Measurements from ENCODE around the gene DAZAP2.

Gene DAZAP2, protein sequence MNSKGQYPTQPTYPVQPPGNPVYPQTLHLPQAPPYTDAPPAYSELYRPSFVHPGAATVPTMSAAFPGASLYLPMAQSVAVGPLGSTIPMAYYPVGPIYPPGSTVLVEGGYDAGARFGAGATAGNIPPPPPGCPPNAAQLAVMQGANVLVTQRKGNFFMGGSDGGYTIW

DNA sequence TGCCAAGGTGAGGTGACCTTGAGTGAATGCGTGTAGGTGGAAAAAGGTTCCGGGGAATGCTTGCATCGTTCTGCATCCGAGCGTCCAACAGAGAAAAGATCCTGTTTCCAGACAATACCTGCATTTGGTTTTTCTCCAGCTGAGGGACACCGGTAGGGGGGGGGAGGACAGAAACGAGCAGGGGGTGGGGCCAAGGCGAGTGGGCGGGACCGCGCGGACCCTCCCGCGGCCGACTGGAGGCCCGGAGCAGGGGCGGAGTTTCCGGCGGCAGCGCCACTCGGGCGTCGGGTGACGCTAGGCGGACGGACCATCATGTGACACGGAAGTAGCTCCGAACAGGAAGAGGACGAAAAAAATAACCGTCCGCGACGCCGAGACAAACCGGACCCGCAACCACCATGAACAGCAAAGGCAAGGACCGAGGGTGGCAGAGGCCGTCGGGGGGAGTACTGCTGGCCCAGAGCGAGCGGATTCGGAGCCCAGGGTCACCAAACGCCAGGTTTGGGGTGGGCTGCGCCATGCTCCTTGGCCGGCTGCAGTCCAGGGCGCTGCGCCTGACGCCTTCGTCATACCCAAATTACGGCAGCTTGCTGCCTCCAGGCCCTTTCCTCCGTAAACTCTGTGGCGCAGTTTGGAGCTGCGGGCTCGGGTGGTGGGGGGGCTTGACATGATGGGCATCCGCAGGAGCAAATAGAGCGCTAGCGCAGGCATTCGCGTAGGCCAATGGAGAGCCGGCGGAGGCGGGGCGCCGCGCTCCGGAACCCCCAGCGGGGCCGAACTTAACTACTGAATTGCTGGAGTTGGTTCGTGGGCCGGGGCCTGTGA is at the start of gene DAZAP2:
Gene DAZAP2, plus strand, starts transcription at position 317 of the 825 bp plus-strand sequence. Its CDS starts 82 bp downstream, at position 399.
- peak; percentile 91 to 95 for DNase-seq (ENCODE audit: low read depth in 2 of 2)

DNA sequence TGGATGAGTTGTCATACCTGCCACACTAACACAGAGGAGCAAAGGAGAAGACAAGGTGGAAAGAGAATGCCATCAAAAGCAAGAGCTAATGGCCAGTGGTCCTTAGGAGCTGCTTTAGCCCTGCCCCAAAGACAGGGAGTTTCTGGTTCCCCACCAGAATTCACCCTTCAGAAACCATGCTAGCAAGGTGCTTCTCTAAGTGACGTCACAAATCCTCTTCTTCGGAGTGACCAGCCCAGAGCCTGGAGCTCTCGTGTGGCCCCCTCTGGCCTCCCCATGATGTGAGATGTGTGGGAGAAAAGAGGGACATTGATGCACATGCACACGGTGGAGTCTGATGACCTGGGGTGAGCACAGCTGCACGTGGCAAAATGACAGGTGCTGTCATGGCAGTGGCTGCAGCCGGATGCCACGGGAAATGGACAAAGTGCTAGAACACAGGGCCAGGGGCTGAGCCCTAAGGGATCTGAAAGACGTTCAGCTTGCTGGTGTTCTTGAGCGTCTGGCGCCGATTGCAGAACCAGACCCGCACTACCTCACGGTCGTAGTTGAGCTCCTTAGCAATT is 48.8 kb upstream of the DAZAP2 start:
- DNase-seq (ENCODE audit: low read depth in 2 of 2): no peak

DNA sequence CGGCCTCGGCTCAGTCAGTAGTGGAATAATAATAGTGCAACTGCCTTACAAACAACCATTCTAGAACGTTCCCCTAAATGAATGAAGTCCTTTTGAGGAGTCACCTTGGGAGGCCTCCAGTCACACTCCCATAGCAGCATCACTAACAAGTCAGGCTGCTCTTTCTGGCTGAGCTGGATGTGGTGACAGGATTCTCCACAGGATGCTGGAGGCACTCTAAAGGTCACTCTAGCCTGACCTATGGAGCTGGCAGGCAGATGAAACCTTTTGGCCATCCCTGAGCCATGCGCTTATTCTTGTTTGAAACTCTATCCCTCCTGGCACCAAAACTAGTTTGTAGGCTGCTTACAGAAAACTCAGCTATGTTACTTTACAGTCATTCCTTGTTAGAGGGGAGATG is 47.8 kb upstream of the DAZAP2 start:
- no peak for DNase-seq (ENCODE audit: low read depth in 2 of 2)

DNA sequence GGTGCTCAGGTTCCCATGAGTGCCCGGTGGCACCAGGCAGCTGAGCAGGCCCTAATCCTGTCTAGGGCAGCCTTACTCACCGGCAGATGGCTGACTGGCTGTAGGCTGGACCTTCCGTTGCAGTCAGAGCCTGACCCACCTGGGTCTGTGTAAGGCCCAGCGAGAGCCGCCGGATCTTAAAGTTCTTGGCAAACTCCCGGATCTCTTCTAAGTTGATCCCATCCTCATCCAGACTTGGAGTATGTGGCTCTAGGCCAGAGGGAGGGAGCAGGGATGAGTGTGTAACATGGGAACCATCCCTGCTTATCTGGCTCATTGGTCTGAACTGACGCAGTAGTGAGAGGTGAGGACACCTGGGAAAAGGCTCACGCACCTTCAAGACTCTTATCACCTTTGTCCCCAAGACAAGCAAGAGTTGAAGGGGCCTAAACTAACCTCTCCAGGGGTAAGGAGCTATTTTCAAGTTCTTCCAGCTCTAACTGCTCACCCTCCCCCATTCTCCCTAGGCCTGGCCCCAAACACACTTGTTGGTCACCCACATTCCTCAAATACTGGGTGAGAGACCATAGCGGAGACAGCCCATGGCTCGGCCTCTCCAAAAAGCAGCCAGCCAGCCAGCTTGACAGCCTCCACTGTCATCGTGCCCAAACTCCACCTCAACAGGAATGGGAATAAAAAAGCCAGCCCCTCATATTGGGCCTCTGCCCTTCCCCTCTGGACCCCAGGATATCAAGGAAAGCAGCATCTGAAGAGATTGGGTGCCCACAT is 46.9 kb upstream of the DAZAP2 start:
- no peak for DNase-seq (ENCODE audit: low read depth in 2 of 2)

DNA sequence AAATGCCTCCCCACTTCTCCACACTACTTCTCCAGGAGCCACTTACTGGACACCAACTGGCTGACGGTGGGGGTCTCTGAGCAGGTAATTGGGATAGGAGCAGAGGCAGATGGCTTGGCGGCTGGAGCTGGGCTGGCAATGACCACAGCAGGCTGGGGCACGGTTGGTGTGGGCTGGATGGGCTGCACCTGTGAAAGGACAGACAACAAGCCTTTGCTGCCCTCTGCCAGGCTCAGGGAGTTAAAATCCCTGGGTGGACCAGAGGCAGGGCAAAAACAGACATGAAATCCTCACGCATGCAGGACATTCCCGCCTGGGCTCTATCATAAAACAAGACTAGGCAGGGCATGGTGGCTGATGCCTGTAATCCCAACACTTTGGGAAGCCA is 46.3 kb upstream of the DAZAP2 start:
- DNase-seq (ENCODE audit: low read depth in 2 of 2): no peak

DNA sequence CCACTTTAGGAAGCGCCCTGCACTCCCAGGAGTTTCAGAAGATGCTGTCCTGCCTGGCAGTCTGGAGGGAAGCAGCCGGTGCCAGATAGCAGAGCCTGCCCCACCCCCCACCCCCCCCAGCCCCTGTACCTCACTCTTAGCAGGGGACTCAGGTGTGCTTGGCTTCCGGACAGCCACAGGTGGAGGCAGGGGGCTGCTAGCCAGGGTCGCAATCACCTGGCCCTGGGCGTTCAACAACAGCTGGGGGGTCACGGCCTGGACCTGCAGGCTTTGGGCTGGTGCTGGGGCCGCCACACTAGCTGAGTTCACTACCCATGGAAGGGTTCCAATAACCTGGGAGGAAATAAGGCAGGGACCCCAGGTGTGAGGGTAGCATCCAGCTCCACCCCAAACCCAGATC is 42.8 kb upstream of the DAZAP2 start:
- no peak for DNase-seq (ENCODE audit: low read depth in 2 of 2)

DNA sequence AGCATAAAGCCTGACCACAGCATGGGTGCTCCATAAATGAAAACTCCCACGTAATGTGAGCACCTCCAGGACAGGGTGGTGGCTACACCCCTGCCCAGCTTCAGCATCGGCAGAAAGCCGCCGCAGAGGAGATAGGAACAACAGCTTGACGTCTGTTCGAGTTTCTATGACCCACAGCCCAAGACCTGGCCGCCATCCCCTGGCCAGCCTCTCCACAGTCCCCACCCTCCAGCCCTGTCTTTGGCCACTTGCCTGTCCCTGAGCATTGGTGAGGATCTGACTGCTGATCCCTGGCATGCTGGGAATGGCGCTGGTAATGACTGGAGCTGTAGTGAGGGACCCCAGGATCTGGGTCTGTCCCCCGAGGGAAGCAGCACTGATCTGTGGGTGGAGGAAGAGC is 42.1 kb upstream of the DAZAP2 start:
- no peak for DNase-seq (ENCODE audit: low read depth in 2 of 2)

DNA sequence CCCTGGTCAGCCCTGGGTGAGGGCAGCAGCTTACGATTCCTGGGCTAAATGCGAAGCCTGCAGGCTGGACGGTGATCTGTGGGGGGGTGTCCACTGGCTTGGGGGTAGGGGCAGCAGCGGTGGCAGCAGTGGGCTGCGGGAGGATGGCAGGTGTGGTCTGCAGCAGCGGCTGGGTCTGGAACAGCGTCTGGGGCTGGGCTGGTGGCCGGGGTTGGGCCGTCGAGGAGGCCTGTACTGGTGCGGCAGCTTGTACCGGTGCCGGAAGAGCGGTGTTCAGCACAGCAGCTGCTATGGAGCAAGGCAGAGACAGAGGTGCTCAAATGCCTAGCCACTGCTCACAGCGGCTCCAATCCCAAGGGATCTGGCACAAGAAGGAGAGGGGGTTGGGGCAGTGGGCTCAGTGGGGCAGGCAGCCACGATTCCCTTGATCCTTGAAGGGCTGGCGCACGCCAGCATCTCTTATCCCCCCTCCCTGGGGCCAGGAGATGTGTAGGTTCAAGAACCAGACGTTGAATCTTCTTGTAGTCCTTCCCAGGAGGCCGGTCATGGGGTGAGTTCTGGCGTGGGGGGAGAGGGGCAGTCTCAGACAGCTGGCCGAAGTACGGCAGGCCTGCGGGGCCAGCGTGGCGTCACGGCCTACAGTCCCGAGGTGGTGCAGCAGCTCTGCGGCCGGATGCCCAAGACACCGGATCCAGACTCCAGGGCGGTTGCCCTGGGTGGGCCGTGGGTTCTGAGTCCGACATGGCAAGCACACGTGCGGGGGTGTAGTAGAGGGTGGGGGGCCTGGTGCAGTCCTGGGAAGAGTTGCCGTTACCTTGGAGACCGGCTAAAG is 40.7 kb upstream of the DAZAP2 start:
- no peak for DNase-seq (ENCODE audit: low read depth in 2 of 2)

DNA sequence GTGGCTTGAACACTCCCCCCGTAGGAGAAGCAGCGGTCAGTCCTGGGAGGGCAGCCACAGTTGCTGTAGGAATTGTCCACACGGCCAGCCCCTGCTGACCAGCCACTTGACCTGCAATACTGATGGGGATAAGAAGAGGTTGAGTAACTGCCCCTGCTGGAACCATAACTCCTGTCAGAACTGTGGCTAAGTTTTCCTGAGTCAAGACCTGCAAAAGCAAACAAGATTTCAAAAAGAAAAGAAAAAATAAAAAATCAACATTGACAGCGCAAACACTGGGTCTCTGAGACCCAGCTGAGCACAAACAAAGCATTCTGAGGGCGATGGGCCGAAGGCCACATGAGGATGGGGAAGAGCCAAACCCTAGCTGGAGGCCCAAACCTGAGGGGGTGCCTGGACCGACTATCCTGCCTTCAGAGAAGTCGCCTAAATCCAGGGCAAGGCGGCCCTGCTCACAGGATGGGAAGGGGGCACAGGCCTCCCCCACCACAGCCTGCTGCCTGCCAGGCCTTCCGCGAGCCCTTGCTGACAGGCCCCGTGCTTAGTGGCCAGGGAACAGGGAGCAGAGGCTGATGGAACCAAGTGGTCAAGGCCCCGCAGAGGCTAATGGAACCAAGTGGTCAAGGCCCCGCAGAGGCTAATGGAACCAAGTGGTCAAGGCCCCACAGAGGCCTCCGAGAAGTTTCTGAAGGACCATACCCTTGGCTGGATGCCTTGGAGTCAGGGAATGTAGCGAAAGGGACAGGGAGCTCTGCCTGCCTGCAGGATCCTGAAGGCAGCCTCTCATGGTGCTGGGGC is 39.9 kb upstream of the DAZAP2 start:
- DNase-seq (ENCODE audit: low read depth in 2 of 2): no peak

DNA sequence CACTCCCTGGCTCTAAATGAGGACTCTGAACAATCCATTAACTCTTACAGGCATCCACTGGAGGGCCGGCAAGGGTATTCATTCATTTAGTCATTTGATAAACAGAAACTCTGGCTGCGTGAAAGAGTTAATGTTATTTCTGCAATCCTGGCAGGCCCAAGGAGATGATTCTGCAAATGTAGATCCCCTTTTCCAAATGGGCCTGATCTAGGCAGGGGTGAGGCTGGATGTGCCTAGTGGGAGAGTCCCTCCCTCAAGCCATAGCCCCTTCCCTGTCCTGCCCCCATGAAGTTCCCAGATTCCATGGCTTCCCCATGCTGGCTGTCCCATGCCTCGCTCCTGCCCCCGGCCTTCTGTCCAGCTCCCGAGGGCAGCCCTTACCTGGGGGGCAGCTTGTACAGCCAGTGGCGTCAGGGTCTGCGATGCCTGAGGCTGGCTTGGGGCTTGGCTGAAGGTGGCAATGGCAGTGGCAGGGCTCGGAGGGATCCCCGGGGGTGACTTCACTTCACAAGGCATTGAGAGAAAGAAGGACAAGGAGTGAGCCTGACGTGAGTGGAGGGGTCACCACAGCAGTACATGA is 39.2 kb upstream of the DAZAP2 start:
- no peak for DNase-seq (ENCODE audit: low read depth in 2 of 2)

DNA sequence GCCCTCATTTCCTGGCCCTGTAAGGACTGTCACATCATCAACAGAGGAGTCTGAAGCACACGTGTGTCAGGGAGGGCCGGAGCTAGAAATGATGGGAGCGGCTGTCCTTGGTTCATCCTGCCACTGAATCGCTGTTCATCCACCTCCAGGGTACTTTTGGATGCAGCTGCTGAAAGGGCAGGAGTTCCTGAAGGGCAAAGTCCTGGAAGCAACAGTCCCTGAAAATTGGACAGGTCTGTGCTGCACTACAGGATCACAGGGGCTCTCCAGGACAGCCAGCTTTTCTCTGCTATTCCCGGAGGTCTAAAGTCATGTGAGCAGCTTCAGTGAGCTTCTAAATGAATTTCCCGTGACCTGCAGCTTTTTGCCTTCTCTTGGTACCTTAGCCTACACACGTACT is 38.5 kb upstream of the DAZAP2 start:
- DNase-seq (ENCODE audit: low read depth in 2 of 2): no peak

DNA sequence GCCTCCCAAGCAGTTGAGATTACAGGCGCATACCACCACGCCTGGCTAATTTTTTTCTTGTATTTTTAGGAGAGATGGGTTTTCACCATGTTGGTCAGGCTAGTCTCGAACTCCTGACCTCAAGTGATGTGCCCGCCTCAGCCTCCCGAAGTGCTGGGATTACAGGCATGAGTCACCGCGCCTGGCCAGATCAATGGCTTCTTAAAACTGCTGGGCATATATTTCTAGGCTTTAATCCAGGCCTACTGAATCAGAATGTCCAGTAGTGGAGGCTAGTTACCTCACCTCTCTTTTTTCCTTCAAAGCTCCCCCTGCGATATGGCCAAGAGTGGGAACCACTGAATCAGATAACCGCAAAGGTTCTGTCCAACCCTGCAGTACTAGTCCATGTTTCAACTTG is 37.8 kb upstream of the DAZAP2 start:
- no peak for DNase-seq (ENCODE audit: low read depth in 2 of 2)

DNA sequence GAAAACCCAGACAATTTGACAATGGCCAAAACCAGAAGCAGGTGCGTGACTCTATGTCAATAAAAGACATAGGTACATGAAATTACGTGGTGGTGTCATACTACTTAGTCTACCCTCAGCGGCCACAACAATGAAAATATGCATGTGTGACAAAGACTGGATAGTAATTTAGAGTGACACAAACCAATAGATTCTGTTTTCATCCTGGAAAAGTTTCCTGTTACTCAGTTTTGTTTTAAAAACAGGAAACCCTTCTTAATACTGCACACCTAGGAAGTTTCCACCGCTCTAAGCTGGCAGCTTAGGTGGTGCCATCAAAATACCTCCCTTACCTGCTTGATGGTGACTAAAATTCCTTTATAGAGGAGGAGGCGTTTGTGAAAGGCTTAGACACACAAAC is 35.9 kb upstream of the DAZAP2 start:
- DNase-seq (ENCODE audit: low read depth in 2 of 2): no peak

DNA sequence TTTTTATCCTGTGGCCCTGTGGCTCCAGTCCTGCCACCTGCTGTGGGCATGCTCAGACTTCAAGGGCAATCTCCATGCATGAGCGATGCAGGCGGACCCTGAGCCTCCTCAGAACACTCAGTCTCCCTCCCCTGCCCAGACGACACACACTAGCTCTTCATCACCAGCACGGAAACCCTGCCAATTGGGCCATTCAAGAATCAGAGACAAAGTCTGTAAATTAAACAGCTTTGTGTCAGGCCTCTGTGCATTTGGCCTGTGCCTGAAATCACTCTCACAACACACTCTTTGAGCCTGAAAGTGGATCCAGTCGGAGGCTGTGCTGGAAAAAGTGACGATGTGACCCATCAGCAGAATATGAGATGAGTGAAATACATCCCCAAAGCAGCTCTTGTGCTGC is 33.3 kb upstream of the DAZAP2 start:
- no peak for DNase-seq (ENCODE audit: low read depth in 2 of 2)

DNA sequence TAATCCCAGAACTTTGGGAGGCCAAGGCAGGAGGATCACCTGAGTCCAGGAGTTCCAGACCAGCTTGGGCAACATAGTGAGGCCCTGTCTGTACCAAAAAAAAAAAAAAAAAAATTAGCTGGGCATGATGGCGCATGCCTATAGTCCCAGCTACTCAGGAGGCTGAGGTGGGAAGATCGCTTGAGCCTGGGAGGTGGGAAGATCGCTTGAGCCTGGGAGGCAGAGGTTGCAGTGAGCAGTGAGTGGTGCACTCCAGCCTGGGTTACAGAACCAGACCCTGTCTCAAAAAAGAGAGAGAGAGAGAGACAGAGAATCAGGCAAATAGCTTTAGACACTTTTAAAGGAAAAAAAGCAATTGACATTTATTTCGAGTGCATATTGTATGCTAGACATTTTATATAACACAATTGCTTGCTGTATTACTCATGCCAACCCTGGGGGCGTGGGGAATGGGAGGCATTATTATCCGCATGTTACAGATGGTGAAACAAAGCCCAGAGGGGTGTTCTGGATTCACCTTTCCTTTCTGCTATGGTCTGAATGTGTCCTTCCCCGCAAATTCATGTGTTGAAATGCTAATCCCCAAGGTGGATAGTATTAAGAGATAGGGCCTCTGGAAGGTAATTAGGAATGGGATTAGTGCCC is 30.5 kb upstream of the DAZAP2 start:
- DNase-seq (ENCODE audit: low read depth in 2 of 2): no peak

DNA sequence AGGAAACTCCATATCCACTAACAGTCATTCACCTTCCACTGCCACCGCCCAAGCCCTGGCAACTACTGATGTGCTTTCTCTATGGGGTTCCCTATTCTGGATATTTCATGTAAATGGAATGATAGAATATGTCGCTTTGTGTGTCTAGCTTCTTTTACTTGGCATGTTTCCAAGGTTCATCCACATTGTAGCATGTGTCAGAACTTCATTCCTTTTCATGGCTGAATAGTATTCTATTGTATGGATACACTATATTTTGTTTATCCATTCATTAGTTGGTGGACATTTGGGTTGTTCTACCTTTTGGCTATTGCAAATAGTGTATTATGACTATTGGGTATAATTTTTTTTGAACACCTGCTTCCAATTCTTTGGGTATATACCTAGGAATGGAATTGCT is 29.4 kb upstream of the DAZAP2 start:
- DNase-seq (ENCODE audit: low read depth in 2 of 2): no peak

DNA sequence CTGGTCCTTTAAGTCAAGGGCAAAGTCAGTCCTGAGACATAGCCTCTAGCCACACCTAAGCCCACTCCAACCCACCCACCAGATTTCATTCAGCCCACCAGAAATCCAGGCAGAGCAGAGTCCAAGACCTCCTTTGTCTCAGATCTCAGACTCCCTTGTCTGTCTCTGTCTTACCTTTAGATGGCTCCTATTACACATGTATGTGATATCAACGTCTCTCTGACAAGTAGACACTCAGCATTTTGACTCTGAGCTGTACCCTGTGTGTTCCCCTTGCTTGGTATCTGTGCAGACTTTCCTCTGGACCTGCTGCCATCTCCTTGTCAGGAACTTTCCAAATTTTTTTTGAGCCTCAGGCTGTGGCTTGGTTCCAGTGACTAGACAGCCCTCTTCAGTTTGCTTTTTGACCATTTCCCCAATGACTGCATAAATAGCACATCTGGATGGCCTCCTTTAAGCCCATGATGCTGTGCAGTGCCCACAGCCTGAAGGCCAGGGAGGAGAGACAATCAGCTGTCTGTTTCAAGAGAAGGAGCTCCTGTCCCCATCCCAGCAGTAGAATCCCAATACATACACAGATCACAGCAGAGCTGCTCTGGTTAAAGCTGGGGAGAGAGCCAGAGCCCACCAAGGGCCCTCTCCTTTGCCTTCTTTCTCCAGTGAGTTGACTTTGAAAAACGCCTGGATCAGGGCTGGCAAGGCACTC is 27.8 kb upstream of the DAZAP2 start:
- DNase-seq (ENCODE audit: low read depth in 2 of 2): no peak

DNA sequence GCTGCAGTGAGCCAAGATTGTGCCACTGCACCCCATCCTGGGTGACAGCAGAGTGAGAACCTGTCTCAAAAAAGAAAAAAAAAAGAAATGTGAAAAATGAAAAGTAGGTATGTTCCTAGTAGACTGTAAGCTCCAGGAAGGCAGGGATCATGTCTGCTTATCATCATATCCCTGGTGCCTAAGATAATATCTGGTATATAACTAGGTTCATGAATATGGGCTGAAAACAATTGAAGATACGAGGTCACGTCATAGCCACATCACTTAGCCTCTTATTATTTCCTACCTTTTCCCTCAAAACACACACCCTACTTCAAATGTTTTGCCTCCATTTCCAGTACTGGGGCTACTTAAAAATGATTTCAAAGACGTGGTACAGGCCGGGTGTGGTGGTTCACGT is 23.7 kb upstream of the DAZAP2 start:
- DNase-seq (ENCODE audit: low read depth in 2 of 2): no peak

DNA sequence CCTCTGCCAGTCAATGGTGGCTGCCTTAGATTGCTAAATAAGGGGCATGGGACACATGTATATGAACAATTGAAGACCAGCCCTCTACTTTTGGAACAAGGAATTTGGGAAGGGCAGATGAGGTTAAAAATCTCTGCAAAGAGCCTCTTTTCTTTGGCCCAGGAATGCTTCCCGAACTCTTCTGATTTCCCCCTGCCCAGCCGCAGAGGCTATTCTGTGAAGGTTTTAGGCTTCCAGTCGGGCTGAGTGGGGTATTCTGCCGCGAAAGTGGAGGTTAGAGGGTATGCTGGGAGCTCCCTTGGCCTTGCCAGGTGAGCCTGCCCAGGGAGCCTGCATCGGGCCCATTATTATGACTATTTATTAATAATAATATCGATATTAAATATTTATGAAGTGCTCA is 22.0 kb upstream of the DAZAP2 start:
- no peak for DNase-seq (ENCODE audit: low read depth in 2 of 2)

Data from activated CD4-positive, alpha-beta T cell treated with anti-CD3 and anti-CD28 coated beads for 24 hours (primary cell).